ENCODE results near the gene CNPY2.

CNPY2 gene

DNA sequence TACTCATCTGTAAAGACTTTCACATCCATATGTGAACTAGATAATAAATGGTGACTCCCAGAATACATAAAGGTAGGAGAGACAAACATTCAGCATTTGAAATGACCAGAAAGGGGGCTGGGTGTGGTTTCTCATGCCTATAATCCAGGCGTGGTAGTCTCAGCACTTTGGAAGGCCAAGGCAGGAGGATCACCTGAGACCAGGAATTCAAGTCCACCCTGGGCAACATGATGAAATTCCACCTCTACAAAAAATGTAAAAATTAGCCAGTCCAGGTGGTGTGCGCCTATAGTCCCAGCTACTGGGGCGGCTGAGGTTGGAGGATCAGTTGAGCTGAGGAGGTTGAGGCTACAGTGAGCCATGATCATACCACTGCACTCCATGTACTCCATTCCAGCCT is 11.5 kb downstream of the CNPY2 start:
- DNase-seq = no peak
- Histone ChIP-seq H3K4me3 (ENCODE audit: low read depth, low read length) (no peak overlapping the region), H3K27ac (no peak overlapping the region; the same call in 1 of the 2 replicates), H3K9me3 (ENCODE audit: severe bottlenecking) (no peaks in the 10 kb centered on the region), H3K27me3 (ENCODE audit: insufficient read depth, low read depth, severe bottlenecking) (no peaks in the 10 kb centered on the region), H3K36me3 (peaks cover 43% of the 10 kb centered on the region)
- TF ChIP-seq, protein P1, sequence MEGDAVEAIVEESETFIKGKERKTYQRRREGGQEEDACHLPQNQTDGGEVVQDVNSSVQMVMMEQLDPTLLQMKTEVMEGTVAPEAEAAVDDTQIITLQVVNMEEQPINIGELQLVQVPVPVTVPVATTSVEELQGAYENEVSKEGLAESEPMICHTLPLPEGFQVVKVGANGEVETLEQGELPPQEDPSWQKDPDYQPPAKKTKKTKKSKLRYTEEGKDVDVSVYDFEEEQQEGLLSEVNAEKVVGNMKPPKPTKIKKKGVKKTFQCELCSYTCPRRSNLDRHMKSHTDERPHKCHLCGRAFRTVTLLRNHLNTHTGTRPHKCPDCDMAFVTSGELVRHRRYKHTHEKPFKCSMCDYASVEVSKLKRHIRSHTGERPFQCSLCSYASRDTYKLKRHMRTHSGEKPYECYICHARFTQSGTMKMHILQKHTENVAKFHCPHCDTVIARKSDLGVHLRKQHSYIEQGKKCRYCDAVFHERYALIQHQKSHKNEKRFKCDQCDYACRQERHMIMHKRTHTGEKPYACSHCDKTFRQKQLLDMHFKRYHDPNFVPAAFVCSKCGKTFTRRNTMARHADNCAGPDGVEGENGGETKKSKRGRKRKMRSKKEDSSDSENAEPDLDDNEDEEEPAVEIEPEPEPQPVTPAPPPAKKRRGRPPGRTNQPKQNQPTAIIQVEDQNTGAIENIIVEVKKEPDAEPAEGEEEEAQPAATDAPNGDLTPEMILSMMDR (IDR thresholded peaks at IDR 0.05; ENCODE audit: low read depth, low read length) = no peak

DNA sequence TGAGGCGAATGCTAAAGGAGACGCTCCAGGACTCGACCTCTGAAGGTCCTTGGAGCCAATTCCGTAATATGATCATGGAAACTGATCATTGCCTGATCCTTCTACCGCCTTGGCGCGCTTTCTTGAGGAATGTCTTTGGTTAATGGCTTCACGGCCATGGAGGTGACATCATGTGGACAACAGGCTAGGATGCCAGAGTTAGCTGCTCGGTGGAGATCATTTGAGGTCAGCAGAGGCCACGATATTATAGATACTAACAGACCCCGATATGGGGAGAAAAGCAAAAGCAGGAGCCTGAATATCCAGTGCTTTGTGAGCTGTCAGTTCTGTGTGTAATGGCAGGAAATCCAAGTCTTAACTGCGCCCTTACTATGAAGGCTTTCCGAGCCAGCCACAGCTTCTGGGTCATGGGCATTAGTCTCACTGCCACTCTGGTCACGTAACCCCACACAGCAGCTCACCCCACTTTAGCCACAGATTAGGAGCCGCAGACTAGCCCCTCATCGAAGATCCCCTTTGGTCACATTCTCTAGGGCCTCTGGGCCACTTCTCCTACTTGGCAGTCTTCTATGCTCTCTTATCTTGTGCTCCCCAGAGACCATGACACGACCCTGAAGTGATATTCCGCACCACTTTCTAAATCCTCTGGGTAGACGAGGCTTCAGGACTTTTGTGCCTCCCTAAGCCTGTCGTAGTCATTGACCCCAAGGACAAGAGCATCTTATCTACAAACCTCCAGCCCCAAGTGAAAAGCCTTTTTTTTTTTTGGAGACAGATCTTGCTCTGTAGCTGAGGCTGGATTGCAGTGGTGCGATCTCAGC is 14.9 kb downstream of the CNPY2 start:
- H3K27me3 ChIP-seq (ENCODE audit: insufficient read depth, low read depth, severe bottlenecking) = no peaks in the 10 kb centered on the region
- H3K4me3 ChIP-seq (ENCODE audit: low read depth, low read length) = peak overlapping the region; percentile 71
- no peak for DNase-seq
- TF ChIP-seq, protein P1 (IDR thresholded peaks at IDR 0.05; ENCODE audit: low read depth, low read length) = no peak
- peaks cover 45% of the 10 kb centered on the region for H3K36me3 ChIP-seq
- no peaks in the 10 kb centered on the region for H3K9me3 ChIP-seq (ENCODE audit: severe bottlenecking)
- peak overlapping the region; percentile 77 for H3K27ac ChIP-seq

DNA sequence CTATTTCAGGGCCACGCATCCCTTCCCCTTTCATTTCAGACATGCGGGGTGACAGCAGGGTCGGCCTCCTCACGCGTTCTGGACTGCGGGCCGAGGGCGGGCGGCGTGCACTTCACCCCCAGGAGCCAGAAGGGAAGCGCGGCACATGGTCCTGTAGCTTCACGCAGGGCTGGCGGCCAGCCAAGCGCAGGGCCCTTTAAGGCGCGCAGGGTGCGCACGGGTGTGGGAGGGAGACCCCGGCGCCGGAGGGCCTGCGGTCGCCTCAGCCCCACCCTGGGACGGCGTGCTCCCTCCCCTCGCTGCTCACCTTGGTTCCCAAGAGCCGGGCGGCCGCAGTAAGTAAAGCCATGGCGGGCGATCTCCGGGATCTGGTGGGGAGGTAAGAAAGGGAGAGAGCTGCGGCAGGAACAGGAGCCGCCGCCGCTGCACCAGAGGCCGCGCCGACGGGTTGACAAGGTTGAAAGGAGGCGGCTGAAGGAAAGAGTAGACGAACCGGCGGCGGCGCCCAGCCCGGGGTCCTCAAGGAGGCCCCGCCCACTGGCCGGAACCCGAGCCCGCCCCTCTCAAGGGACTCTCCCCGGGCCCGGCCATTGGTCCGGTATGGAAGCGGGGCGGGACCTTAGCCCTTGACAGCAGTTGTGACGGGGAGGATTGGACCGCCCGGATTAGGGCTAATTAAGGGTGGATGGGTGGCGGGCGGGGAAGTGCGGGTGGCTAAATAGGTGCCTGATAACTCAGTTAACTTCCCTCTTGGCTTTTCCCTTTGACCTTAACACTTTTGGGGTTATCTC is 15.7 kb downstream of the CNPY2 start, which contains the start of gene CS:
TSS of gene CS (minus strand) at position 478 of the 791 bp plus-strand sequence. CDS start at position 349, 129 bp downstream.
- Histone ChIP-seq H3K27me3 (ENCODE audit: insufficient read depth, low read depth, severe bottlenecking) (no peaks in the 10 kb centered on the region), H3K36me3 (peaks cover 47% of the 10 kb centered on the region), H3K4me3 (ENCODE audit: low read depth, low read length) (peak within 1 kb of the TSS; percentile 71), H3K27ac (peak within 1 kb of the TSS; percentile 86), H3K9me3 (ENCODE audit: severe bottlenecking) (no peaks in the 10 kb centered on the region)
- TF ChIP-seq, protein P1 (IDR thresholded peaks at IDR 0.05; ENCODE audit: low read depth, low read length) = no peak
- peak; percentile 99 for DNase-seq

DNA sequence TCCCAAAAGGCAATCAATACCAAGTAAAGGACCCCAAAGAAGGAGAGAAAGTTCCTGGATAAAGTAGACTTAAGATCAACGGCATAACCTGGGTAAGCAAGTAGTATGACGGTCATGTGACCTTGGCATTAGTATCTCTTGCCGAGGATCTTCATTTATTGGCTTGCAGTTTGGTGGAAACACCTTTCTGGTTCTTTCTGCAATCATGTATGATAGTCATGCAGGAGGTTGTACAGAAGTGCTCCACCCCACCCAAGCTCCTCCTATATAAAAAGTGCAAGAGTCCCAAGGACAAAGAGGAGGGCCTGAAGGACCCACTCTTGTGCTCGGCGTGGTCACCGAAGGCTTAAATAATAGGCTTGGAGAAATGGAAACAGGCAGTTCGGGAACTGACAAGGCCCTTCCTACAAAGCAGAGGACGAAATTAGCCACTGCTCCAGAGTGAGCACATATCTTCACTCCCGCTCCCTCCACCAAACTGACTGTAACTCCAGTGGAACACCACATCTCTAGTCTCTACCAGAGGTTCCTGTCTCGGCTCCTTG is 16.4 kb downstream of the CNPY2 start:
- no peak for DNase-seq
- TF ChIP-seq, protein P1 (IDR thresholded peaks at IDR 0.05; ENCODE audit: low read depth, low read length) = no peak
- Histone ChIP-seq H3K4me3 (ENCODE audit: low read depth, low read length) (peak overlapping the region; percentile 71), H3K9me3 (ENCODE audit: severe bottlenecking) (no peaks in the 10 kb centered on the region), H3K36me3 (peaks cover 47% of the 10 kb centered on the region), H3K27me3 (ENCODE audit: insufficient read depth, low read depth, severe bottlenecking) (no peaks in the 10 kb centered on the region), H3K27ac (peak overlapping the region; percentile 86)

DNA sequence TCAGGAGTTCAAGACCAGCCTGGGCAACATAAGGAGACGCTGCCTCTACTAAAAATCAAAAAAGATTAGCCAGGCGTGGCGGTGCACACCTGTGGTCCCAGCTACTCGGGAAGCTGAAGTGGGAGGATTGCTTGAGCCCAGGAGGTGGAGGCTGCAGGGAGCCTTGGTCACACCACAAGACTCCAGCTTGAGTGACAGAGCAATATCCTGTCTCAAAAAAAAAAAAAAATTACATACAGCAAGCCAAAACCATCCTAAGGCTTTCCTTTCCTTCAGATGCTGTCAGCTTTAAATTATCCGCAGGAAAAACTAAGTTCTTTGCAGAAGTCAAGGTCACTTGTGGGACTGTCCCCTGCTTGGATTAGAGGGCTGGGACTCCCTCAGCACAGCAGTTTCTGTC is 17.0 kb downstream of the CNPY2 start:
- TF ChIP-seq, protein P1 (IDR thresholded peaks at IDR 0.05; ENCODE audit: low read depth, low read length) = no peak
- DNase-seq = no peak
- Histone ChIP-seq H3K9me3 (ENCODE audit: severe bottlenecking) (no peaks in the 10 kb centered on the region), H3K27ac (no peak overlapping the region), H3K27me3 (ENCODE audit: insufficient read depth, low read depth, severe bottlenecking) (no peaks in the 10 kb centered on the region), H3K36me3 (peaks cover 46% of the 10 kb centered on the region), H3K4me3 (ENCODE audit: low read depth, low read length) (peak overlapping the region; percentile 71)

Data from WERI-Rb-1 (cell line).